Measurements from ENCODE around the gene ZBTB2. TPM values are rescaled to one million over a fixed set of nuclear protein-coding genes. Genes with fewer than 3 reads are reported as not detected.

The ZBTB2 gene
- polyA plus RNA-seq, 3 donors, result 7.2 to 14.0 (median 9.6) TPM

DNA sequence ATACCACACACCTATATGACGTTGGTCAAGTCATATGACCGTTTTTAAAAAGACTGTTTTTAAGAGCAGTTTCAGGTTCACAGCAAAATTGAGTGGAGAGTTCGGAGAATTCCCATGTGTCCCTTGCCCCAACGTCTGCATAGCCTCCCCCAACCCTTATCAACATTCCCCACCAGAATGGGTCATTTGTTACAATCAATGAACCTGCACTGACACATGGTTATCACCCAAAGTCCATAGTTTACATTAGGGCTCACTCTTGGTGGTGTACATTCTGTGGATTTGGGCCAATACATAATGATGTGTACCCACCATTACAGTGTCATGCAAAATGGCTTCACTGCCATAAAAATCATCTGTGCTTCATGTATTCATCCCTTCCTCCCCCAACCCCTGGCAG, 52.0 kb downstream of the ZBTB2 start:
- H3K4me3 Mint-ChIP-seq, result no peak overlapping the region
- H3K9me3 Mint-ChIP-seq, result peaks cover 0 to 4% (median 0%) of the 10 kb centered on the region in 7 donors
- H3K9ac ChIP-seq (ENCODE audit: insufficient read depth, low read length, poor library complexity, severe bottlenecking), result no peak overlapping the region
- peak overlapping the region in 1 of 7 donors; percentile 53 for H3K27ac Mint-ChIP-seq
- DNase-seq, result no peak
- WGBS (ENCODE audit: insufficient coverage), result 94% methylated on average over 2 of the region's 4 CpGs
- H3K27me3 Mint-ChIP-seq (ENCODE audit: low read depth in 3 of 3), result peaks cover 0 to 10% (median 4%) of the 10 kb centered on the region in 3 donors
- H3K4me3 ChIP-seq (replicated peaks in 1 of 3; ENCODE audit: low read depth in 2 of 3, low read length in 3 of 3), result no peak overlapping the region
- H3K27me3 ChIP-seq (ENCODE audit: control insufficient read depth in 2 of 2, insufficient read depth in 2 of 2, low read length in 2 of 2), result no peaks in the 10 kb centered on the region
- H4K20me1 ChIP-seq (ENCODE audit: insufficient read depth, low read length), result no peaks in the 10 kb centered on the region
- H3K36me3 ChIP-seq (replicated peaks in 1 of 2; ENCODE audit: control insufficient read depth in 1 of 2, insufficient read depth in 2 of 2, low read length in 2 of 2), result no peaks in the 10 kb centered on the region
- H3K4me1 Mint-ChIP-seq, result no peaks in the 10 kb centered on the region
- H2AFZ ChIP-seq (ENCODE audit: insufficient read depth, low read depth, low read length, poor library complexity, severe bottlenecking), result no peak overlapping the region
- no peak overlapping the region for H3K27ac ChIP-seq (ENCODE audit: low read depth in 1 of 2, low read length in 2 of 2)
- intact Hi-C loops (cut with micrococcal nuclease), result loop anchor here in 1 of 2 donors (5.0 kb wide), 1 partner anchor 447 kb away; no protein-coding TSS in a partner anchor
- H3K4me1 ChIP-seq (ENCODE audit: control insufficient read depth in 1 of 2, insufficient read depth in 2 of 2, low read length in 2 of 2), result no peaks in the 10 kb centered on the region
- TF ChIP-seq, protein P1, sequence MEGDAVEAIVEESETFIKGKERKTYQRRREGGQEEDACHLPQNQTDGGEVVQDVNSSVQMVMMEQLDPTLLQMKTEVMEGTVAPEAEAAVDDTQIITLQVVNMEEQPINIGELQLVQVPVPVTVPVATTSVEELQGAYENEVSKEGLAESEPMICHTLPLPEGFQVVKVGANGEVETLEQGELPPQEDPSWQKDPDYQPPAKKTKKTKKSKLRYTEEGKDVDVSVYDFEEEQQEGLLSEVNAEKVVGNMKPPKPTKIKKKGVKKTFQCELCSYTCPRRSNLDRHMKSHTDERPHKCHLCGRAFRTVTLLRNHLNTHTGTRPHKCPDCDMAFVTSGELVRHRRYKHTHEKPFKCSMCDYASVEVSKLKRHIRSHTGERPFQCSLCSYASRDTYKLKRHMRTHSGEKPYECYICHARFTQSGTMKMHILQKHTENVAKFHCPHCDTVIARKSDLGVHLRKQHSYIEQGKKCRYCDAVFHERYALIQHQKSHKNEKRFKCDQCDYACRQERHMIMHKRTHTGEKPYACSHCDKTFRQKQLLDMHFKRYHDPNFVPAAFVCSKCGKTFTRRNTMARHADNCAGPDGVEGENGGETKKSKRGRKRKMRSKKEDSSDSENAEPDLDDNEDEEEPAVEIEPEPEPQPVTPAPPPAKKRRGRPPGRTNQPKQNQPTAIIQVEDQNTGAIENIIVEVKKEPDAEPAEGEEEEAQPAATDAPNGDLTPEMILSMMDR (IDR thresholded peaks at IDR 0.05), result no peak
- H3K9me3 ChIP-seq (replicated peaks in 1 of 2; ENCODE audit: control insufficient read depth in 1 of 2, insufficient read depth in 1 of 2, low read length in 2 of 2), result no peaks in the 10 kb centered on the region
- H3K79me2 ChIP-seq (ENCODE audit: insufficient read depth, low read length), result no peaks in the 10 kb centered on the region
- H3K36me3 Mint-ChIP-seq, result no peaks in the 10 kb centered on the region
- no peak overlapping the region for H3K4me2 ChIP-seq (replicated peaks; ENCODE audit: extremely low read depth, low read length, poor library complexity, severe bottlenecking)

DNA sequence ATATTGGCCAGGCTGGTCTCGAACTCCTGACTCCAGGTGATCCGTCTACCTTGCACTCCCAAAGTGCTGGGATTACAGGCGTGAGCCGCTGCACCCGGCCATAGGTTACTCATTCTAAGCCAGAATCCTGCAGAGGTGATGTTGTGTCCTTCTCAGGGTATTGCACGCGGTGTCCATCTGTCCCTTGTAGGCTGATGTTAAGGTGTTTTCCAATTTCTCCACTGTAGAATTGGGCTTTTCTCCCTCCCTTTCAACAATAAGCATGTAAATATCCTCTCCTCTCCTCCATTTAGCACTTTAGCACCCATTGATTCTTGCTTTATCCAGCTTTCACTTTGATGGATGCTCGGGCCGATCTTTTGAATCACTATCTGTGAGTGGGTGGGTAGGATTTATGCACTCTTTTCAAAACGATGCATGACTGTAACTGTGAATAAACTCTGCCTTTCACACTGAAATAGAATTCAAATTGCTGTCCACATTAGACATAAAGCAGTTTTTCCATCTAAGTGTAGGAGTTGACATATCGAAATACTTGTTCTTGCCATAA, 52.6 kb downstream of the ZBTB2 start:
- H3K4me2 ChIP-seq (replicated peaks; ENCODE audit: extremely low read depth, low read length, poor library complexity, severe bottlenecking), result no peak overlapping the region

More for the DNA sequence above, 52.6 kb downstream of the ZBTB2 start:
- no peaks in the 10 kb centered on the region for H3K4me1 ChIP-seq (ENCODE audit: control insufficient read depth in 1 of 2, insufficient read depth in 2 of 2, low read length in 2 of 2)
- WGBS (ENCODE audit: insufficient coverage), result 100% methylated on average over 3 of the region's 11 CpGs
- no peak overlapping the region for H3K4me3 Mint-ChIP-seq
- intact Hi-C loops (cut with micrococcal nuclease), result loop anchor here in 1 of 2 donors (5.0 kb wide), 1 partner anchor 446 kb away; no protein-coding TSS in a partner anchor
- DNase-seq, result no peak
- TF ChIP-seq, protein P1 (IDR thresholded peaks at IDR 0.05), result no peak
- H3K79me2 ChIP-seq (ENCODE audit: insufficient read depth, low read length), result no peaks in the 10 kb centered on the region
- H3K27me3 ChIP-seq (ENCODE audit: control insufficient read depth in 2 of 2, insufficient read depth in 2 of 2, low read length in 2 of 2), result no peaks in the 10 kb centered on the region
- peaks cover 0 to 4% (median 0%) of the 10 kb centered on the region in 7 donors for H3K9me3 Mint-ChIP-seq
- H3K27me3 Mint-ChIP-seq (ENCODE audit: low read depth in 3 of 3), result peaks cover 0 to 12% (median 7%) of the 10 kb centered on the region in 3 donors
- H3K9me3 ChIP-seq (replicated peaks in 1 of 2; ENCODE audit: control insufficient read depth in 1 of 2, insufficient read depth in 1 of 2, low read length in 2 of 2), result no peaks in the 10 kb centered on the region
- no peaks in the 10 kb centered on the region for H4K20me1 ChIP-seq (ENCODE audit: insufficient read depth, low read length)
- no peak overlapping the region for H2AFZ ChIP-seq (ENCODE audit: insufficient read depth, low read depth, low read length, poor library complexity, severe bottlenecking)
- no peaks in the 10 kb centered on the region for H3K4me1 Mint-ChIP-seq
- no peak overlapping the region for H3K27ac ChIP-seq (ENCODE audit: low read depth in 1 of 2, low read length in 2 of 2)
- no peaks in the 10 kb centered on the region for H3K36me3 Mint-ChIP-seq
- H3K9ac ChIP-seq (ENCODE audit: insufficient read depth, low read length, poor library complexity, severe bottlenecking), result no peak overlapping the region
- no peaks in the 10 kb centered on the region for H3K36me3 ChIP-seq (replicated peaks in 1 of 2; ENCODE audit: control insufficient read depth in 1 of 2, insufficient read depth in 2 of 2, low read length in 2 of 2)
- H3K4me3 ChIP-seq (replicated peaks in 1 of 3; ENCODE audit: low read depth in 2 of 3, low read length in 3 of 3), result no peak overlapping the region
- H3K27ac Mint-ChIP-seq, result no peak overlapping the region

Data from CD14-positive monocyte (primary cell).